Esophagus (tissue), 2 donors: ENCODE measurements around the gene PDZD7. TPM values are rescaled to one million over a fixed set of nuclear protein-coding genes. Genes with fewer than 3 reads are reported as not detected.

Experiments
- H3K27ac ChIP-seq, 2 donors: one replicate each; pipeline ENCODE4 v1.5.1; 2013; ENCODE audit warnings: low read depth in 2 of 2, mild to moderate bottlenecking in 2 of 2, inconsistent platforms in 1 of 2, low read length in 1 of 2, moderate library complexity in 1 of 2
- H3K27me3 ChIP-seq, 2 donors: one replicate each; pipeline ENCODE4 v1.6.1; 2013; ENCODE audit warnings: low read length in 2 of 2, control low read depth in 1 of 2, mild to moderate bottlenecking in 1 of 2; ENCODE audit not compliant: insufficient read depth in 2 of 2, control insufficient read depth in 1 of 2
- H3K36me3 ChIP-seq, 2 donors: one replicate each; pipeline ENCODE4 v1.6.1; 2013; ENCODE audit warnings: low read length in 1 of 2; ENCODE audit not compliant: control insufficient read depth in 2 of 2, insufficient read depth in 2 of 2
- H3K4me1 ChIP-seq, 2 donors: one replicate each; pipeline ENCODE4 v1.6.1; 2013; ENCODE audit warnings: low read length in 1 of 2; ENCODE audit not compliant: control insufficient read depth in 2 of 2, insufficient read depth in 2 of 2
- H3K4me3 ChIP-seq, 2 donors: one replicate each; pipeline ENCODE4 v1.5.1; 2013; ENCODE audit warnings: low read length in 2 of 2, mild to moderate bottlenecking in 2 of 2, low read depth in 1 of 2, moderate library complexity in 1 of 2
- H3K9me3 ChIP-seq, 2 donors: one replicate each; pipeline ENCODE4 v1.6.1; 2013; ENCODE audit warnings: mild to moderate bottlenecking in 2 of 2, low read depth in 1 of 2, low read length in 1 of 2, moderate library complexity in 1 of 2; ENCODE audit not compliant: control insufficient read depth in 2 of 2, insufficient read depth in 1 of 2
- WGBS, 2 donors: extraction: QIAGEN DNeasy Blood & Tissue Kit; methylation state at CpG; one replicate each; pipeline ENCODE4 v1.1.7; 2013; 5-methylcytosine and 5-hydroxymethylcytosine counted together
- polyA plus RNA-seq, 2 donors: library from polyadenylated mRNA; stranded (reverse); fragments of 200-250 nt; gene quantifications; one replicate each; pipeline ENCODE4 v1.2.3, GENCODE V29; 2013
- donor health status: healthy with polysubstance abuse.
- donor health status: Bipolar disorder and iron deficiency.

Gene PDZD7
- polyA plus RNA-seq, 2 donors = 0.11 to 0.14 TPM

DNA sequence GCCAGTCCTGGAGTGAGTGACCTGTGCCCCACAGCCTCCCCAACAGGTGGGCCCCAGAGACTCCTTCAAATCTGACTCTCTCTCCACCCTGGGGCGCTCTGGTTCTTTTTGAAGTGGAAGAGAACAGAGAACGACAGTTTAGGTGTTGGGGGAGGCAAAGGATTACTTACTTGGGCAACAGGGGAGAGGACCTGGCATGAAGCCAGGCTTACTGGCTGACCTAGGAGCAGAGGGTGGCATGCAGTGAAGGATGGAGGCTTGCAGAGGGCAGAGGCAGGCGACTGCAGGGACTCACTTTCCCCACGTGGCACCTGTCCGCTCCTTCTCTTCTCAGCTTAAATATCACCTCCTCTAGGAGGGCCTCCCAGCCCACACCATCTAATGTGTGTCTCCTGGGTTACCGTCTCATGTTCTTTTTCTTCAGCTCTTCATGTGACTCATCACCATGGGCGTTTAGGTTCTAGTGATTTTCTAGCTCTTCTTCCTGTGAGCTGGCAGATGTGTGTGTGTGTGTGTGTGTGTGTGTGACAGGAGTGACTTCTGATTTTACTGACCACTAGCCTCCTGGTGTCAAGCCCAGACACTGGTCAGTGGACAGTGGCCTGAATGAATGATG, 15.9 kb downstream of the PDZD7 start:
- Histone ChIP-seq H3K27me3 (no peaks in the 10 kb centered on the region), H3K4me3 (no peak overlapping the region), H3K9me3 (no peaks in the 10 kb centered on the region), H3K27ac (no peak overlapping the region), H3K36me3 (no peaks in the 10 kb centered on the region), H3K4me1 (peaks cover 0 to 3% of the 10 kb centered on the region in 2 donors)
- 31 to 41% methylated on average over 6 to 7 of the region's 7 CpGs for WGBS, 2 donors

DNA sequence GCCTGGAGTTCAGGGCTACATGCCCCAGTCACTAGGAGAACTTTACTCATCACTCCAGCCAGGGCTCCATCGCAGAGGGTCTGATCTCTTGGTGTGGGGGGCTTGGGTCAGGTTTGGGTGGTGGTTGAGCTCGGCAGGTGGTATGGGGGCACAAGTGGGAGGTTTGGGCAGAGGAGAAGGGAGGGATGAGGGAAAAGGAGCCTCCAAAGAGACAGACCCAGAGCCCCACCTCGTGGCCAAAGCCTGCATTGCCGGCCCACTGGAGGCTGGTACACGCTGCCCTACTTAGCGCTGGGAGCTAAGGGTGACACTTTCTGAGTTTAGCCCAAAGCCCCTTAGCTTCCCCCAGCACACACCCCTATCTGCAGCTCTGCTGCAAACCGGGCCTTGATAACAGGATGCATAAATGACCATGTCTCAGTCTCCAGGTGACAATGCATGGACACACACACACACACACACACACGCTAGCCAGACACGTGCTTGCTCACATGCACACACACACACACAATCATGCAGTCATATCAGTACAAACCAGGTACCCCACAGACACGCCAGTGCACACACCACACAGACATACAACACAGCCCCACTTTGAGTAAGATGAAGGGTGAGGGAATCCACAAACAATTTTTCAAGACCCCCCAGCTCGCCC, 16.6 kb downstream of the PDZD7 start:
- peaks cover 0 to 3% of the 10 kb centered on the region in 2 donors for H3K4me1 ChIP-seq
- no peaks in the 10 kb centered on the region for H3K36me3 ChIP-seq
- no peak overlapping the region for H3K27ac ChIP-seq
- no peaks in the 10 kb centered on the region for H3K9me3 ChIP-seq
- 17 to 18% methylated on average over 11 of the region's 11 CpGs for WGBS, 2 donors
- H3K27me3 ChIP-seq = no peaks in the 10 kb centered on the region
- H3K4me3 ChIP-seq = no peak overlapping the region

DNA sequence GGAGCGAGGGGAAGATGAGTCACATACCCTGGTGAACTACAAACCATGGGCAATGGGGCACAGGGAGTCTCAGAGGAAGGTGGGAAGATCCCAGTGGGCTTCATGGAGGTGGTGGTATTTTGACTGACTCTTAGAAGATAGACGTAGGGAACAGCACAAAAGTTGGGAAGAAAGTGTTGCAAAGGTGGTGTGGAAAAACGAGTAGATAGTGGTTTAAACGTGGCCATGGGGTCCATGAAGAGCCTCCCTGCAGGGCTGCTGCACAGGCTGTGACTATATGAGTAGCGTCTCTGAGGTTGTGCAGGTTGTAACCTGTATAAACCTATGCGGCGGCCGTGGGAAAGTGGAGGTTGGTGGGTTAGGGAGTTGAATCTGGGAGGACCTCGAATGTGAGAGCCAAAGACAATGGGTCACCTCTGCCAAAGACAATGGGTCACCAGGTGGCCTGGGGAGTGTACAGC, 17.5 kb downstream of the PDZD7 start:
- Histone ChIP-seq H3K4me1 (peaks cover 4 to 6% of the 10 kb centered on the region in 2 donors), H3K4me3 (no peak overlapping the region), H3K27ac (peak overlapping the region in 1 of 2 donors; percentile 40), H3K27me3 (no peaks in the 10 kb centered on the region), H3K36me3 (no peaks in the 10 kb centered on the region), H3K9me3 (no peaks in the 10 kb centered on the region)
- 30 to 33% methylated on average over 9 of the region's 9 CpGs for WGBS, 2 donors

- Histone ChIP-seq H3K4me1 (peaks cover 4 to 6% of the 10 kb centered on the region in 2 donors), H3K4me3 (no peak overlapping the region), H3K36me3 (no peaks in the 10 kb centered on the region), H3K27me3 (no peaks in the 10 kb centered on the region), H3K9me3 (no peaks in the 10 kb centered on the region), H3K27ac (peak overlapping the region in 1 of 2 donors; percentile 40)
- 18 to 22% methylated on average over 14 of the region's 14 CpGs for WGBS, 2 donors
Measured at GRCh38 chr10:101012525-101013364, 18.2 kb downstream of the PDZD7 start.

GRCh38 chr10:101011517-101012423, 19.2 kb downstream of the PDZD7 start:
- no peaks in the 10 kb centered on the region for H3K9me3 ChIP-seq
- peaks cover 0 to 3% of the 10 kb centered on the region in 2 donors for H3K36me3 ChIP-seq
- H3K4me1 ChIP-seq = peaks cover 4 to 6% of the 10 kb centered on the region in 2 donors
- H3K27me3 ChIP-seq = no peaks in the 10 kb centered on the region
- H3K27ac ChIP-seq = no peak overlapping the region
- no peak overlapping the region for H3K4me3 ChIP-seq
- 63 to 65% methylated on average over 21 to 22 of the region's 22 CpGs for WGBS, 2 donors

DNA sequence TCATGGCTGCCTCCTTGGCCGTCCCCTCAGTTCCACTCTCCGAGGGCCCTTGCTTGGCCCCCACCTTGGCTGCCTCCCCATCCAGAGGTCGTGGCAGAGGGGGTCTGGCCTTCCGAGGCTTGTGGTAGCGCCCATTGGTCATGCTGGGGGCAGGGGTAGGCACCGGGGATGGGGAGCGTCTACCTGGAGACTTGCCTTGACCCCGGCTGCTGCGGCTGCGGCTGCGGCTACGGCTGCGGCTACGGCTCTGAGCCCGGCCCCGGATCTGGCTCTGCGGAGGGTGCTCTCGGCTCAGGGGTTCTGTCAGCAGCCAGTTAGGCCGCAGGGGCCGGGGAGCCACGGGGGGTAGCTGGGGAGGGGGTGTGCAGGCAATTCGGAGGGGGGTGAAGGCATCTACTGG, 20.6 kb downstream of the PDZD7 start:
- Histone ChIP-seq H3K4me3 (no peak overlapping the region), H3K4me1 (peaks cover 4 to 6% of the 10 kb centered on the region in 2 donors), H3K9me3 (no peaks in the 10 kb centered on the region), H3K27ac (no peak overlapping the region), H3K27me3 (no peaks in the 10 kb centered on the region), H3K36me3 (peaks cover 0 to 14% of the 10 kb centered on the region in 2 donors)
- WGBS, 2 donors = 93 to 95% methylated on average over 22 of the region's 22 CpGs

DNA sequence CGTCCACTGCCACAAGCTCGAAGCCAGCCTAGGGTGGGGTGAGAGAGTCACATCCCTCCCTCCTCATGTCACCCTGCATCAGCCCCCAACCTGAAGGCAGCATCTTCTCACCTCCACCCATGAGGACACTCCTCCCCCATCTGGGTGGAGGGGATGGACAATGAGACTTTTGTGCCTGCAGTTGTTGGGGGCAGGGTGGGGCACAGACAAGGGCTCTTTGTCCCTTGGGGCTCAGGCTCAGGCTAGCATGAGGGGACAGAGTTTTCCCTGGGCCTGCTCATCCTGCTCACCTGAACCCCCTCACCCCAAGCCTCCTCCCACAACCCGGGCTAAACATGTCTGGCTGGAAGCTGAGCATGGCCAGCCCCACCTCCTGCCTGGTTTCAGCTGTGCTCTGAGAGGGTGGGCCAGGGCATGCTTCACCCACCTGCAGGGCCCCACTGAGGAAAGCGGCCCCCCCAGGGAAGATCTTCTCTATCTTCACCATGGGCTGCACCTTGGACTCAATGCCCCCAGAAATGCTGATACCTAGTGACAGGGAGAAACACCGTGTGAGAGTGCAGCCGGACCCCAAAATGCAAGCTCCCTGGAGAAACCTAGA, 22.0 kb downstream of the PDZD7 start:
- Histone ChIP-seq H3K27me3 (no peaks in the 10 kb centered on the region), H3K27ac (no peak overlapping the region), H3K36me3 (peaks cover under 1 to 20% of the 10 kb centered on the region in 2 donors), H3K4me1 (peaks cover 4 to 6% of the 10 kb centered on the region in 2 donors), H3K4me3 (no peak overlapping the region), H3K9me3 (no peaks in the 10 kb centered on the region)
- WGBS, 2 donors = 80% methylated on average over 6 of the region's 6 CpGs

- WGBS, 2 donors = 59 to 63% methylated on average over 13 of the region's 13 CpGs
- Histone ChIP-seq H3K4me1 (peaks cover 4 to 5% of the 10 kb centered on the region in 2 donors), H3K9me3 (no peaks in the 10 kb centered on the region), H3K4me3 (no peak overlapping the region), H3K27ac (peak overlapping the region in 1 of 2 donors; percentile 16), H3K27me3 (no peaks in the 10 kb centered on the region), H3K36me3 (peaks cover 4 to 26% of the 10 kb centered on the region in 2 donors)
Measured at GRCh38 chr10:101007915-101008822, 22.8 kb downstream of the PDZD7 start.
